ENCODE measurements around the gene CSF1R.

Gene CSF1R

GRCh38 chr5:150120617-150121447, 34.5 kb upstream of the CSF1R start:
- Histone ChIP-seq H3K36me3 (ENCODE audit: control insufficient read depth in 2 of 2, insufficient read depth in 1 of 2, low read length in 2 of 2) (no peaks in the 10 kb centered on the region), H3K4me3 (ENCODE audit: low read depth, low read length) (no peak overlapping the region), H3K27ac (ENCODE audit: extremely low read depth, low read depth, low read length) (no peak overlapping the region), H3K9me3 (ENCODE audit: control insufficient read depth, insufficient read depth, low read depth, low read length) (no peaks in the 10 kb centered on the region), H3K4me1 (ENCODE audit: control insufficient read depth, insufficient read depth, low read length) (no peaks in the 10 kb centered on the region)
- TF ChIP-seq PRDM2 (tag by site-specific recombination; IDR thresholded peaks at IDR 0.05; ENCODE audit: borderline replicate concordance) = no peak
- no peak for TF ChIP-seq ZNF292 (tag by site-specific recombination; IDR thresholded peaks at IDR 0.05; ENCODE audit: borderline replicate concordance, low read depth)
- TF ChIP-seq ZIC2 (tag by site-specific recombination; IDR thresholded peaks at IDR 0.05) = peak; percentile 52
- CTCF ChIA-PET = no interaction called here
- POLR2A ChIA-PET = interaction anchor here (0.6 kb wide), 1 partner anchor 56 kb away, joined by 3 read pairs; no protein-coding TSS in a partner anchor

- Histone ChIP-seq H3K4me1 (ENCODE audit: control insufficient read depth, insufficient read depth, low read length) (no peaks in the 10 kb centered on the region), H3K27ac (ENCODE audit: extremely low read depth, low read depth, low read length) (no peak overlapping the region), H3K4me3 (ENCODE audit: low read depth, low read length) (no peak overlapping the region), H3K36me3 (ENCODE audit: control insufficient read depth in 2 of 2, insufficient read depth in 1 of 2, low read length in 2 of 2) (no peaks in the 10 kb centered on the region), H3K9me3 (ENCODE audit: control insufficient read depth, insufficient read depth, low read depth, low read length) (no peaks in the 10 kb centered on the region)
- ChIA-PET CTCF (no interaction called here), POLR2A (no interaction called here)
- no peak for TF ChIP-seq ZNF645 (tag by site-specific recombination; IDR thresholded peaks at IDR 0.05)
These were observed 33.7 kb upstream of the CSF1R start for GRCh38 chr5:150120062-150120441.

GRCh38 chr5:150119421-150120061, 33.2 kb upstream of the CSF1R start:
- no peaks in the 10 kb centered on the region for H3K36me3 ChIP-seq (ENCODE audit: control insufficient read depth in 2 of 2, insufficient read depth in 1 of 2, low read length in 2 of 2)
- ChIA-PET POLR2A (no interaction called here), CTCF (interaction anchor here (1.8 kb wide), 1 partner anchor 11 kb away, joined by 6 read pairs; no protein-coding TSS in a partner anchor)
- no peak overlapping the region for H3K27ac ChIP-seq (ENCODE audit: extremely low read depth, low read depth, low read length)
- H3K4me1 ChIP-seq (ENCODE audit: control insufficient read depth, insufficient read depth, low read length) = no peaks in the 10 kb centered on the region
- no peak for TF ChIP-seq PRDM6 (tag by site-specific recombination; IDR thresholded peaks at IDR 0.05)
- TF ChIP-seq KLF8 (tag by site-specific recombination; IDR thresholded peaks at IDR 0.05) = no peak
- no peak for TF ChIP-seq ZBTB6 (tag by site-specific recombination; IDR thresholded peaks at IDR 0.05)
- TF ChIP-seq IKZF3 (tag by site-specific recombination; IDR thresholded peaks at IDR 0.05) = no peak
- TF ChIP-seq ZNF629 (tag by site-specific recombination; IDR thresholded peaks at IDR 0.05) = no peak
- TF ChIP-seq ZBTB21 (tag by site-specific recombination; IDR thresholded peaks at IDR 0.05) = no peak
- no peak for TF ChIP-seq MZF1 (tag by site-specific recombination; IDR thresholded peaks at IDR 0.05; ENCODE audit: borderline replicate concordance)
- no peak for TF ChIP-seq ZFP41 (tag by site-specific recombination; IDR thresholded peaks at IDR 0.05; ENCODE audit: borderline replicate concordance)
- no peak overlapping the region for H3K4me3 ChIP-seq (ENCODE audit: low read depth, low read length)
- no peaks in the 10 kb centered on the region for H3K9me3 ChIP-seq (ENCODE audit: control insufficient read depth, insufficient read depth, low read depth, low read length)

All from HEK293 (cell line).